B cell (primary cell): ENCODE measurements around the gene RIT1.

ENCODE experiments used
- CTCF ChIP-seq: fragments of 200-600 bp; IDR thresholded peaks from one replicate; pipeline ENCODE4 v1.8.0; 2022; ENCODE audit warnings: antibody characterized with exemption, mild to moderate bottlenecking
- EZH2 ChIP-seq: IDR thresholded peaks from 2 replicates; pipeline ENCODE4 v1.6.1; 2012; ENCODE audit warnings: borderline replicate concordance, low read depth, mild to moderate bottlenecking, moderate library complexity, low read length; ENCODE audit not compliant: insufficient read depth, poor library complexity, severe bottlenecking

GRCh38 chr1:155880950-155881349 is 30.2 kb downstream of the RIT1 start:
- TF ChIP-seq CTCF (no peak), EZH2 (no peak)
